ENCODE measurements around the gene KCNAB3. TPM values are rescaled to one million over a fixed set of nuclear protein-coding genes. Genes with fewer than 3 reads are reported as not detected.
A peak's percentile ranks its signal among the peaks of the same experiment; 100 is the strongest.

Gene KCNAB3
- total RNA-seq, 1 donor from 2014 or later: 9.9 TPM

DNA sequence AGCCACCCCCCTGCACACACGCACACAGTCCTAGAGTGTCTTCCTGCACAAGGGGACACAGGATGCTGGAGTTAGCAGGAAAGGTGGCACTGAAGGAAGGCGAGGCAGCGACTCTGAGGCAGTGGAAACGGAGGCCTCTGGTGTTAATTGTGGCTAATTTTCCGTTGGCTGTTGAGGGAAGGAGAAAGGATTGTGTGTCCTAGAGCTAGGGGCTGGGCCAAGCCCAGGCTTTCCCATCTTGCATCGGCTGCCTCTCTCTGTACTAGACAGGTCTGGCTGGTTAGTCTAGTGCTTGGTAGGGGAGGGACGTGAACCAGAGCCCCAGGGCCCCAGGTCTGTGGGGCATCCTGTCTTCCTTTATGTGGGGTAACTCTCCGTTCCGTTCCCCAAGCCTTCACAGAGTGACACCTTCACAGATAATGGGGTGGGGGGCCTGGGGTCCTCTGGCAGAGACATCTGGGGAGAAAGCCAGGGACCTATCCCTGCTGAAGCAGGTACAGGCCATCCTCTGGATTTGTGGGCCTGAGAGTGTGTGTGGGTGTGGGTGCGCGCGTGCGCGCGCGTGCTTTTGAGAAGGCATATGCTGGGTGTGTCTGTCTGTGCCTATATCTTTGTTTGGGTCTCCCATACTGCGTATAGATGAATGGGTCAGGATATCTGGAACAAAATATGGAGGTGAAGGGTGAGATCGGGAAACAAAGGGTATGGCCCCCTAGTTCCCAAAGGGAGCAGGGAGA is 41.3 kb downstream of the KCNAB3 start, which contains the start of gene CHD3:
Gene CHD3 (plus strand): TSS at position 606 of the 737 bp plus-strand sequence. CDS start 212 bp downstream, outside the sequence.
- Mint-ChIP-seq H3K27ac (peak within 1 kb of the TSS; percentile 49), H3K36me3 (ENCODE audit: low read depth) (peaks cover 44% of the 10 kb centered on the region), H3K9me3 (no peaks in the 10 kb centered on the region), H3K27me3 (ENCODE audit: low read depth) (no peaks in the 10 kb centered on the region), H3K4me1 (ENCODE audit: low read depth) (peaks cover 8% of the 10 kb centered on the region), H3K4me3 (ENCODE audit: low read depth) (no peak within 1 kb of the TSS)
- peak; percentile 32 for DNase-seq (ENCODE audit: low spot score)
- intact Hi-C loops (cut with micrococcal nuclease): loop anchor here (10.0 kb wide), 1 partner anchor 236 kb away; the partner anchor contains the start of gene HES7

DNA sequence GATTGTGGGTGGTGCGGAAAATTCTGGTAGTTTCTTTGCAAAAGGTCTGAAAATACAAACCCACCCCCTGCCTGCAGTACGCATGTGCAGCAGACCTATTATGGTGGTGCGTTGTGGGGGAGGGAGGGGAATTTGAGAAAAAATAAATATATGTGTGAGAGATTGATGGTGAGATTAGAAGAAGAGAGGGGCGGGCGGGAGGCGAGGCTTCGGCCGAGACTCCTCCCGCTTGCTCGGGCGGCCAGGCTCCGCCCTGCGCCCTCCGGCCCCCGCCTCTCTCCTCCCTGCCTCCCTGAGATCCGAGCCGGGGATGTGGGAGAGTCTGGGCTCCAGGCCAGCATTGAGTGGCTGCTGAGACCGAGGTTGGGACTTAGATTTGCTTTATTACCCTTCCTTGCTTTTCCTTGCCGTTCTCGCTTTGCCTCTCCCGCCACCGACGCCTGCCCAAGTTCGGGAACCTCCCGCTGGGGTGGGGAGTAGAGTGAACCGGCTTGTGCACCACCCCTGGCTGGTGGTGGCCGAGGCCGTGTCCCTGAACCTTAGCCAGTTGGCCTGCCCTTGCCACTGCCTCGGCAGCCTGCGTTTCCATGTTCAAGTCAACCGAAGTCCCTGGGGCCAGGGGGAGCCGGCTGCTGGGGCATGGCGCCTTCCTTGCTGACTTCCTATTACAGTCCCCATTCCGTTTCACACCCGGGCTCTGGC is 42.0 kb downstream of the KCNAB3 start:
- H3K4me1 Mint-ChIP-seq (ENCODE audit: low read depth): peaks cover 8% of the 10 kb centered on the region
- H3K27ac Mint-ChIP-seq: no peak overlapping the region
- H3K4me3 Mint-ChIP-seq (ENCODE audit: low read depth): no peak overlapping the region
- peaks cover 40% of the 10 kb centered on the region for H3K36me3 Mint-ChIP-seq (ENCODE audit: low read depth)
- no peaks in the 10 kb centered on the region for H3K9me3 Mint-ChIP-seq
- intact Hi-C loops (cut with micrococcal nuclease): loop anchor here (1.0 to 10.0 kb wide), 6 partner anchors 27 to 237 kb away; partner anchors contain the start of genes CNTROB, HES7, KDM6B and NAA38
- DNase-seq (ENCODE audit: low spot score): peak; percentile 87
- H3K27me3 Mint-ChIP-seq (ENCODE audit: low read depth): no peaks in the 10 kb centered on the region

DNA sequence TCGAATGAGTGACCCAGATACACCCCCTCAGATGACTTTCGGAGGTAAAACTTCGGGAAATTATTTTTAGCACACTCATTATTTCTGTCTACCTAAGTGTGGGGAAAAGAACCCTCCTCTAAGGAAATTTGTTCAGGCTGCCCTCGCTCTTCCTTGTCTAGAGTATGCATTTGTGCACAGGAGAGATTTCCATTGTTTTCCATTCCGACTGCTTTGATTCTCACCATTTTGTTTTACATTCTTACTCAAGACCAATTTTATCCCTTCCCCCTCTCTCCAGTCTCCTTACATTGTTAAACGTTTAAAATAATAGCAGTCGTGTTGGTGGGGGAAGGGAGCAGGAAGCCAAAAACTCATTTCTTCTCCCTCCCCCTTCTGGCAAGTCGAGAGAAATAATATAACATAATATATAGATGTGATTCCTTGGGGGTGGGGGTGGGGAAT is 42.6 kb downstream of the KCNAB3 start:
- intact Hi-C loops (cut with micrococcal nuclease): loop anchor here (1.0 to 10.0 kb wide), 6 partner anchors 28 to 238 kb away; partner anchors contain the start of genes CNTROB, HES7, KDM6B and NAA38
- DNase-seq (ENCODE audit: low spot score): no peak
- no peaks in the 10 kb centered on the region for H3K9me3 Mint-ChIP-seq

DNA sequence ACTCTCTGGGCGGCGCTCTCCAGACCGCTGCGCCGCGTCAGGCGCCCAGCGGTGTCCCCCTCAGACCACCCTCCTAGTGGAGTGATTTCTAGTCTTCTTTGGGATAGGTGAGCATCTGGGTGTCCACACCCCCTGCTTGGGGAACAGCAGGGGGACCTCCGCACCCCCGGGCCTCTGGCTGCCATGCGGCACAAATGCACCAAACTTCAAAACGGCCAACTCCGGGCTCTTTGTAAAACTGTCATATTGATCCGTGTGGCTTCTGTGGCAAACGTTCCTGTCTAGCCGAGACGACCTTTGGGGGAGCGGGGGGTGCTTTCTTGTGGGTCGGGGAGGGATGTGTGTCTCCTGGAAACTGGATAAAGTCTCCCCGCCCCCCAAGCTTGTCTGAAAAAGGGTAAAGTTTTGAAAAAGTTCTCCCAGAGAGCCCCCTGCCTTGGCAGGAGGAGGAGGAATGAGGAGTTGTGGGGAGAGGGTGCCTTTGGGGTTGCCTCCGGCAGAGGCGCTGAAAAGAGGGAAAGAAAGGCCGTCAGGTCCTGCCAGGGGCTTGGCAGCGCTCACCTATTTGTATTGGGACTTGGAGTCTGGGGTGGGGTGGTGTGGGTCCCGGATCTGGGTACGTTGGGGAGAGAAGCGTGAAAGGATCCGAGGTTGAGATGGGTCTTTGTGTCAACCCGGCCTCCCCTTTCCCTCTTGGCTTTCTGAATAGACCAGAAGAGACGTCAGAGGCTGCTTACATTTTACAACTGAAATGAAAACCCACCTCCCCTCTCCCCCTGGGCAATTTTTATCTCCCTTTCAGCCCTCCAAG is 43.2 kb downstream of the KCNAB3 start:
- intact Hi-C loops (cut with micrococcal nuclease): loop anchor here (1.0 to 10.0 kb wide), 6 partner anchors 28 to 238 kb away; partner anchors contain the start of genes CNTROB, HES7, KDM6B and NAA38
- no peaks in the 10 kb centered on the region for H3K27me3 Mint-ChIP-seq (ENCODE audit: low read depth)
- peak; percentile 38 for DNase-seq (ENCODE audit: low spot score)
- H3K27ac Mint-ChIP-seq: no peak overlapping the region
- H3K9me3 Mint-ChIP-seq: no peaks in the 10 kb centered on the region
- peaks cover 8% of the 10 kb centered on the region for H3K4me1 Mint-ChIP-seq (ENCODE audit: low read depth)
- H3K4me3 Mint-ChIP-seq (ENCODE audit: low read depth): no peak overlapping the region
- peaks cover 32% of the 10 kb centered on the region for H3K36me3 Mint-ChIP-seq (ENCODE audit: low read depth)

More for the DNA sequence above, 42.6 kb downstream of the KCNAB3 start:
- Mint-ChIP-seq H3K36me3 (ENCODE audit: low read depth) (peaks cover 38% of the 10 kb centered on the region), H3K4me3 (ENCODE audit: low read depth) (no peak overlapping the region), H3K27ac (no peak overlapping the region), H3K4me1 (ENCODE audit: low read depth) (peaks cover 8% of the 10 kb centered on the region), H3K27me3 (ENCODE audit: low read depth) (no peaks in the 10 kb centered on the region)

DNA sequence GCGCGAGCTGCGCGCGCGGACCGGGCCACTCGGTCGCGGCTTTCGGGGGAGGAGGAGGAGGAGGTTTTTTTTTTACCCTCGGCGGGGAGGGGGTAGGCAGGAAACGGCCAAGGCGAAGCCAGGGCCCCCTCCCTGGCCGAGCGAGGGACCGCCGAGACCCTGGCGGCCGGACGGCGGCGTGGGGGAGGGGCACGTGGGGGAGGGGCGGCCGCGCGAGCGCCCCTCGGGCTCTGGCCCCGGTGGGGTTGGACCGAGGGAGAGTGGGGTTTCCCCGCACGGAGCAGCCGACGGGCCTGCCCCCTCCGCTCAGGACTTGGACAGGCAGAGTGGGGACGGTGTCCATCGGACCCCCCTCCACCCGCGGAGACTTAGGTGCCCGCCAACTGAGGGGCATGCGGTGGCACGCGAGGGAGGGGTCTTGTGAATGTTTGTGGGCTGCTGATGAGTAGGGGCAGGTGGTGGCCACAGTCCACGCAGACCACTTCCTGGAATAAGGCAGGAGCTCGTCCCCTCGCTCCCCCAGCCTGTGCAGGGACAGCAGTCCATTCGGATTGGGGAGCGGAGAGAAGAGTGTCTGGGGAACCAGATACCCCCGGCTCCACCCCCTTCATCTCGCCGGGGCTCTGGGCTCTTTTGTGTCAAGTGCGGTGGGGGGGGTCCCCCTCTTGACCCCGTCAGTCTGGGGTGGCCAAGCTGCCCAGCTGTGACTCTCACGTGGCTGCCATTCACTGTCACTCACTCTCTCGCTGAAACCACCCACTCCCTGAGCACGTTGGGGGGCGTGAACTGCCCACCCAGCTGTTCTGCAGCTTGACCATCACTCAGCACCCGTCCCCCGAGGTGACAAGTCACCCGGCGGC is 44.1 kb downstream of the KCNAB3 start:
- Mint-ChIP-seq H3K9me3 (no peaks in the 10 kb centered on the region), H3K27me3 (ENCODE audit: low read depth) (no peaks in the 10 kb centered on the region), H3K4me1 (ENCODE audit: low read depth) (peaks cover 8% of the 10 kb centered on the region), H3K27ac (no peak overlapping the region), H3K4me3 (ENCODE audit: low read depth) (peak overlapping the region; percentile 59), H3K36me3 (ENCODE audit: low read depth) (peaks cover 23% of the 10 kb centered on the region)
- intact Hi-C loops (cut with micrococcal nuclease): loop anchor here (2.0 to 10.0 kb wide), 3 partner anchors 29 to 239 kb away; partner anchors contain the start of genes HES7 and KDM6B
- peak; percentile 43 for DNase-seq (ENCODE audit: low spot score)

DNA sequence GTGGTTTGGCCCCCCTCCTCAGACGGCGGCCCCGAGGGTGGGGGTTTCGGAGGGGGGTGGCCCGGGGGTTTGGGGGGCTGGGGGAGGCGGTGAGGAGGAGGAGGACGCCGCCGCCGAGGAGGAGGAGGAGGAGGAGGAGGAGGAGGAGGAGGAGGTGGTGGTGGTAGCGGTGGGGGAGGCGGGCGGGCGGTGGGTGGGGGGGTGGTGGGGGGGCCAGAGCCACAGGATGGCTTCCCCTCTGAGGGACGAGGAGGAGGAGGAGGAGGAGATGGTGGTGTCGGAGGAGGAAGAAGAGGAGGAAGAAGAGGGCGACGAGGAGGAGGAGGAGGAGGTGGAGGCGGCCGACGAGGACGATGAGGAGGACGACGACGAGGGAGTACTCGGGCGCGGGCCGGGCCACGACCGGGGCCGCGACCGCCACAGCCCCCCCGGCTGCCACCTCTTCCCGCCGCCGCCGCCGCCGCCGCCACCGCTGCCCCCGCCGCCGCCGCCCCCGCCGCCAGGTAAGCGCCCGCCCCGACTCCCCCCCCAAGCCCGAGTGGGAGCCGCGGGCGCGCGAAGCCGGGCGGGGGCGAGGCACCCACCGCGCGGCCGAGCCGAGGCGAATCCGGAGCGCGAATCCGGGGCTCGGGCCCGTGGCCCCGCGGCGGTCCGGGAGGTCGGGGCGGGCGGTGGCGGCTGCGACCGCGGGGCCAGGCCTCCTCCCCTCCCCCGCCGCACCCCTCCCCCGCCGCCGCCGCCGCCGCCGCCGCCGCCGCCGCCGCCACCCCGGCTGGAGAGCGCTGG is 44.9 kb downstream of the KCNAB3 start:
- peaks cover 5% of the 10 kb centered on the region for H3K4me1 Mint-ChIP-seq (ENCODE audit: low read depth)
- H3K4me3 Mint-ChIP-seq (ENCODE audit: low read depth): peak overlapping the region; percentile 73
- peak overlapping the region; percentile 79 for H3K27ac Mint-ChIP-seq
- H3K9me3 Mint-ChIP-seq: no peaks in the 10 kb centered on the region
- H3K36me3 Mint-ChIP-seq (ENCODE audit: low read depth): peaks cover 15% of the 10 kb centered on the region
- intact Hi-C loops (cut with micrococcal nuclease): loop anchor here (10.0 kb wide), 1 partner anchor 240 kb away; the partner anchor contains the start of gene HES7
- no peaks in the 10 kb centered on the region for H3K27me3 Mint-ChIP-seq (ENCODE audit: low read depth)
- peak; percentile 39 for DNase-seq (ENCODE audit: low spot score)

DNA sequence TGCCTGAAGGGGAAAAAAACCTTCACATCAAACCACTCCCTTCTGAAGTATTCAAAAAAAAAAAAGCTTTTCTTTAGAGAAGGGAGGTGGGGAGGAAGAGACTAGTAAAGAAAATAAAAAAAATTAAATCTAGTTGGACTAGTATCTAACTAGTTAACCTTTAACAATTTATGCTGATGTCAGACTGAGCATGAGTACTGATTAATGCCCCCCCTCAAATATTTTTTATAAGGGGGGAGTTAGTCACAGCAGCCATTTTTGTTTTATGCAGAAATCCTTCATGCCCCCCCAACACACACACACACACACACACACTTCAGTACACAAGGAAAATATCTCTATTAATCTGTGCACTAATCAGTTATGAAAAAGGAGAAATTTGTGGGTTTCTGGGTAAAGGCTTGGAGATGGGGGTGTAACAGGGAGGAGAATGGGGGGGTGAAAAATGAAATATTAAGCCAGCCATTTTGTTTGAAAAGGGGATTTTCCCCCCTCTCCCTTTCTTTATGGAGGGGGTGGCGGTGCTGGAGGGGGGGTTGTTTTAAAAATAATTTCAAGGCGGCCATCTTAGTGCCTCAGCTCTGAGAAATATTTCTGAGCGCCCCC is 45.8 kb downstream of the KCNAB3 start:
- peak; percentile 23 for DNase-seq (ENCODE audit: low spot score)
- no peaks in the 10 kb centered on the region for H3K9me3 Mint-ChIP-seq
- peak overlapping the region; percentile 76 for H3K27ac Mint-ChIP-seq
- H3K36me3 Mint-ChIP-seq (ENCODE audit: low read depth): peaks cover 8% of the 10 kb centered on the region
- H3K4me1 Mint-ChIP-seq (ENCODE audit: low read depth): peaks cover 5% of the 10 kb centered on the region
- H3K27me3 Mint-ChIP-seq (ENCODE audit: low read depth): no peaks in the 10 kb centered on the region
- intact Hi-C loops (cut with micrococcal nuclease): loop anchor here (10.0 kb wide), 1 partner anchor 241 kb away; the partner anchor contains the start of gene HES7
- peak overlapping the region; percentile 70 for H3K4me3 Mint-ChIP-seq (ENCODE audit: low read depth)

DNA sequence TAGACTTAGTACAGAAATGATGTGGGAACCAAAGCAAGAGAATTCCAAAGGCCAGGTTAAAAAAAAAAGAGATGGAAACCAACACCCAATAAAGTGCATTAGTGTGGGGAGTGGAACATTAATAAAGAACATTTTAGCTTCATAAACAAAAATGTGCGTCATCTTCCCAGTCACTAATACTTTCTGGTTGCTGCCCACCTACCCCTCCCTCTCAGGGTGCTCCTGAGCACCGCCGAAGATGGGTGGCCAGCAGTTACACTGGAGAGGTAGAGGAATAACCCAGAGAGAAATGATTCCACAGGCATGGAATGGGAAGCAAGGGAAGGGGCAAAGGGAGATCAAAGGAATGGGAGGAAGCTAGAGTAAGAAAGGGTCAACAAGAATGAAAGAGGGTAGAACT is 47.0 kb downstream of the KCNAB3 start:
- Mint-ChIP-seq H3K4me1 (ENCODE audit: low read depth) (peaks cover 5% of the 10 kb centered on the region), H3K36me3 (ENCODE audit: low read depth) (peaks cover 8% of the 10 kb centered on the region), H3K4me3 (ENCODE audit: low read depth) (no peak overlapping the region), H3K27ac (no peak overlapping the region), H3K9me3 (no peaks in the 10 kb centered on the region), H3K27me3 (ENCODE audit: low read depth) (no peaks in the 10 kb centered on the region)
- DNase-seq (ENCODE audit: low spot score): no peak
- intact Hi-C loops (cut with micrococcal nuclease): loop anchor here (10.0 kb wide), 1 partner anchor 242 kb away; the partner anchor contains the start of gene HES7

DNA sequence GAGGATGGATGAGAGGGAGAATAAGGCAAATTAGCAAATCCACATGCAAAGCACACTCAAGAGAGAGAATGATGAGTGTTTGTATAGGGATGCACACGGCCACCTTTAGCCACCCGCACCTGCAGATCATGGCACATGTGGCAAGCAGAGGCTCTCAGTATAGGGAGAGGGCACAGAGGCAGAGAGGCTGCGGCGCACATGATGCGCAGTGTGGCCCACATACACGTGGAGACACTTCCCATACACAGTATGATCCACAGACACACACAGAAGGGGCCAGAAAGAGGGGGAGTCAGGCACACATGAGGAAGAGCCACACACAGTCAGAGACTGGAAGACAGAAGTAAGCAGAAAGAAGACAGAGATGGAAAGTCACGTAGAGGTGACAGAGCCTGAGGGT is 47.6 kb downstream of the KCNAB3 start:
- DNase-seq (ENCODE audit: low spot score): no peak

DNA sequence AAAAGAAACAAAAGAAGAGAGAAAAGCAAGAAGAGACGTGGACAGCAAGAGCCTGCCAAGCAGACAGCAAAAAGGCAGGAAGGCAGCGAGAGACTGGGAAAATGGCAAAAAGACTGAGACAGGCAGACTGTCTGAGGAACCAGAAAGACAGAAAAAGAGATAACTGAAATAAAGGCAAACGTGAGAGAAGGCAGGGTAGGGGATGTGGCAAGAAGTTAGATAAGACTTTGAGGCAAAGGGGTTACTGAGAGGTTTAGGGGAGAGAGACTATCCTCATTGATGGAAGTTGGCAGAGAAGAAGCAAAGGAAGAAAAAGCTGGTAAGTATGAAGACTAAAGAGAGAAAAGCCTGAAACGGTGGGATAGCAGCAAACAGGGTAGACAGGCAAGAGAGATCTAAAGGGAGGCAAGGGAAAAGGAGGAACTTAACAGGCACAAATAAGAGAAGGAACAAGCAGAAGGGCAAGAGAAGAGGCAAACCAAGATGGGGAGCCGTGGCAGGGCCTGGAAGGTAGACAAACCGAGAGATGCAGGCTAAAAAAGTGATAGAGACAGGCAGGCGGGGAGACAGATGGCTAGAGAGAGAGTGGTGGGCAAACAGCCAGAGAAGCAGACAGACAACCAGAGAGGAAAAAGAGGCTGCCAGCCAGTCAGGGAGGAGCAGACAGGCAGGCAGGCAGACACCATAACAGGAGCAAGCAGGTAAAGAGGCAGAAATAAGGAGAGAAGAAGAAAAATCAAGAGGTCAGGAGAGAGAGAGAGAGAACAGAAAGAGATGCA is 48.2 kb downstream of the KCNAB3 start:
- intact Hi-C loops (cut with micrococcal nuclease): loop anchor here (10.0 kb wide), 1 partner anchor 243 kb away; the partner anchor contains the start of gene HES7
- Mint-ChIP-seq H3K4me3 (ENCODE audit: low read depth) (no peak overlapping the region), H3K4me1 (ENCODE audit: low read depth) (peaks cover 5% of the 10 kb centered on the region), H3K27ac (no peak overlapping the region), H3K36me3 (ENCODE audit: low read depth) (peaks cover 8% of the 10 kb centered on the region), H3K9me3 (no peaks in the 10 kb centered on the region), H3K27me3 (ENCODE audit: low read depth) (no peaks in the 10 kb centered on the region)
- DNase-seq (ENCODE audit: low spot score): no peak

More for the DNA sequence above, 47.6 kb downstream of the KCNAB3 start:
- peaks cover 8% of the 10 kb centered on the region for H3K36me3 Mint-ChIP-seq (ENCODE audit: low read depth)
- intact Hi-C loops (cut with micrococcal nuclease): loop anchor here (10.0 kb wide), 1 partner anchor 243 kb away; the partner anchor contains the start of gene HES7
- H3K9me3 Mint-ChIP-seq: no peaks in the 10 kb centered on the region
- H3K27me3 Mint-ChIP-seq (ENCODE audit: low read depth): no peaks in the 10 kb centered on the region
- H3K4me3 Mint-ChIP-seq (ENCODE audit: low read depth): no peak overlapping the region
- H3K4me1 Mint-ChIP-seq (ENCODE audit: low read depth): peaks cover 7% of the 10 kb centered on the region
- no peak overlapping the region for H3K27ac Mint-ChIP-seq
